PFSK-1 (cell line): ENCODE results near the gene IER2.
A peak's percentile ranks its signal among the peaks of the same experiment; 100 is the strongest.

ENCODE experiments used
- POLR2AphosphoS5 ChIP-seq: IDR thresholded peaks from 2 replicates; pipeline ENCODE4 v1.6.1; 2012; ENCODE audit warnings: low read depth, mild to moderate bottlenecking, control low read depth, low read length, moderate library complexity
- REST ChIP-seq, 2 experiments: IDR thresholded peaks; 2 replicates each; pipeline versions ENCODE4 v1.6.1 to v1.8.0; 2011 to 2012; ENCODE audit warnings: low read depth in 2 of 2, low read length in 2 of 2, control low read depth in 1 of 2, inconsistent platforms in 1 of 2, mild to moderate bottlenecking in 1 of 2, moderate library complexity in 1 of 2; ENCODE audit not compliant: insufficient read depth in 1 of 2
- SIN3A ChIP-seq: IDR thresholded peaks from 2 replicates; pipeline ENCODE4 v1.6.1; 2012; ENCODE audit warnings: mild to moderate bottlenecking, low read length, moderate library complexity, borderline replicate concordance; ENCODE audit not compliant: insufficient read depth
- TAF1 ChIP-seq: IDR thresholded peaks from 2 replicates; pipeline ENCODE4 v1.6.1; 2012; ENCODE audit warnings: low read length, control low read depth, borderline replicate concordance; ENCODE audit not compliant: insufficient read depth

GRCh38 chr19:13172346-13173138 is 22.3 kb downstream of the IER2 start:
- TF ChIP-seq POLR2AphosphoS5: no peak; the same call in 1 of the 2 replicates
- no peak for TF ChIP-seq REST (IDR thresholded peaks at IDR 0.05; ENCODE audit: insufficient read depth in 1 of 2, low read depth in 2 of 2, low read length in 2 of 2)
- no peak for TF ChIP-seq TAF1
- 0 out of 2 replicates have a peak, but pooled peaks have one; percentile 18 for TF ChIP-seq SIN3A
